ENCODE data around the gene USP43.

- TF ChIP-seq CTCF (IDR thresholded peaks at IDR 0.05) (no peak), POLR2A (IDR thresholded peaks at IDR 0.05) (no peak)
These were observed 16.8 kb upstream of the USP43 start for GRCh38 chr17:9628509-9628908.

Data from thyroid gland (tissue), 4 donors.